Measurements from ENCODE around the gene ZNF606.
"Not testable (repeated sequence)": the region's sequence is repeated elsewhere in the genome, so short reads cannot be mapped to it uniquely, and the experiment has no call there.

ZNF606 gene

DNA sequence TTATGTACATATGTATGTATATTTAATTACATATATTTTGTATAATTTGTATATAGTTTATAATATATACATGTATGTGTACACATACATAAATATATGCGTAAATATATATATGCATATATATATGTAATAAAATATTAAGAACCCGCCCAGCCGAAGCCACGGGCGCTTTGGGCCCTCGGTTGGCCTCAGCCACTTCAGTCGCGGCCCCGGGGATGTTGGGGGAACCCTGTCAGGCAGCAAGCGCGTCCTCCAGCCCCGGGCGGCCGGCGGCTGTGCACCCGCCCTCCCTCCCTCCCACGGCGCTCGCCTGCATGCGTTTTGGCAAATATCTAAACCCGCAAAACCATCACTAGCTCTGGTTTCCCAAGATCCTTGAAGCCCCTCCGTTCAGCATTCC lies 7.9 kb upstream of the ZNF606 start:
- DNase-seq (ENCODE audit: low read depth in 3 of 3): no peak

DNA sequence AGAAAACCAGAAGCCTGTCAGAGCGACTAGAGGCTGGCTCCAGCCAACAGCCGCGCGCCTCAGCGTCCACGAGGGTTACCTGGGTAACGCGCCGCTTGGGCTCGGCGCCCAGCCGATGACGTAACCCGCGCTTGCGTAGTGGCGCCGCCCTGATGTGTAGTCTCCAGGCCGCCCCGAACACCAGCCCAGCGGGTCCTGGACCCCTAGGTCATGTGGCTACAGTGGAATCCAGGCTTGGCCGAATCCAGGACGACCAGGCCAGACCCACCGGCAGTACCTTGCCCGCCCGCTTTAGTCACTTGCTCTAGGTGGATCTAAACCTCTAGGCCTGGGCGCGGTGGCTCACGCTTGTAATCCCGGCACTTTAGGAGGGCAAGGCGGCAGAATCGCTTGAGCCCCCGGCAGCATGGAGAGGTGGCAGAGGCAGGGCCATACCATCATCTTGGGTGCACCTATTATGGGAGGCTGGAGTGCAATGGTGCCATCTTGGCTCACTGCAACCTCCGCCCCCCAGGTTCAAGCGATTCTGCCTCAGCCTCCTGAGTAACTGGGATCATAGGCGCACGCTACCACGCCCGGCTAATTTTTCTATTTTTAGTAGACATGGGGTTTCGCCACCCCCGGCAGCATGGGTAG lies 7.2 kb upstream of the ZNF606 start:
- peak in 2 of 3 experiments; percentile 9 to 13 for DNase-seq (ENCODE audit: low read depth in 3 of 3)

DNA sequence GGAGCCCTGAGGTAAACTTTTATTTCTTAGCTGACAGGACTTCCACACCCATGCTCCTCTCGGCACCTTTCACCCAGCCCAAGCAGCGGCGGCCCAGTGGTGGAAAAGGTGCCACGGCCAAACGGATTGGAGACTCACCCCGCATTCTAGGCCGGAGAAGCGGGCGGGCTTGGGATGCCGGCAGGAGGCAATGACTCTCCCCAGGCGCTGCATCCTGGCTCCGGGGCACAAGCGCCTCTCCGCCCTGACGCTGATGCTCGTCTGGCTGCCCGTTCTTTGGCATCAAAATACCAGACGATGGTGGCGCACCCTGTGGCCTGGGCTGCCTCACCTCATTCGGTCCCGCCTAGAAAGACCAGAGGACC lies 6.7 kb upstream of the ZNF606 start:
- no peak for DNase-seq (ENCODE audit: low read depth in 3 of 3)

DNA sequence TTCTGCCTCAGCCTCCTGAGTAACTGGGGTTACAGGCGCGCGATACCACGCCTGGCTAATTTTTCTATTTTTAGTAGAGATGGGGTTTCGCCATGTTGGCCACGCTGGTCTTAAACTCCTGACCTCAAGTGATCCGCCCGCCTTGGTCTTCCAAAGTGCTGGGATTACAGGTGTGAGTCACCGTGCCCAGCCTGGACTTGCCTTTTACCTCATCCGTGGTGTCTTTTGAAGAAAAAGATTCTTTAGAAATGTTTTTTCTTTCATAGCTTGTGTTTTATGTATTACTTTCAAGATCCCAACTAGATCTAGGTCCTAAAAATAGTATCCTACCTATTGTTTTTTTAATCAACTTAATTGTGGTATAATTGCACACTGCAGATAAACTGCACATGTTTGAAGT lies 6.3 kb upstream of the ZNF606 start:
- DNase-seq (ENCODE audit: low read depth in 3 of 3): not testable (repeated sequence)

DNA sequence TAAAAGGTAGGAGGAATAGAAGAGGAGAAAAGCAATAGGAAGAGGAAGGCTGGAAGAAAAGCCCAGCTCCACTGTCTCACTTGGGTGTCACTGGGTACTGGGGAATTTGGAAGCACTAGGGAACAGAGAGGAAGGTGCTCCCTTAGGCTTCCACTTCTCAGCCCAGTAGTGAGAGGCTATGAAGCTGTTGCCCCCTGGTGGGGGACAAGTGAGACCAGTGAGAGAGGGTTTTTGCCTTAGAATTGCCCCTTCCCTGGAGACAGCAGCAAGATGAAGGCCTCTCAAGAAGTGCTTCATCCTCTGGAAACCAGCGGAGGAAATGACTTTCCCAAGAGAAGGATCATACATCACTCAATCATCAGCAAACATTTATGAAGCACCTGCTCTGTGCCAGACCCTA lies 4.7 kb upstream of the ZNF606 start:
- no peak for DNase-seq (ENCODE audit: low read depth in 3 of 3)

DNA sequence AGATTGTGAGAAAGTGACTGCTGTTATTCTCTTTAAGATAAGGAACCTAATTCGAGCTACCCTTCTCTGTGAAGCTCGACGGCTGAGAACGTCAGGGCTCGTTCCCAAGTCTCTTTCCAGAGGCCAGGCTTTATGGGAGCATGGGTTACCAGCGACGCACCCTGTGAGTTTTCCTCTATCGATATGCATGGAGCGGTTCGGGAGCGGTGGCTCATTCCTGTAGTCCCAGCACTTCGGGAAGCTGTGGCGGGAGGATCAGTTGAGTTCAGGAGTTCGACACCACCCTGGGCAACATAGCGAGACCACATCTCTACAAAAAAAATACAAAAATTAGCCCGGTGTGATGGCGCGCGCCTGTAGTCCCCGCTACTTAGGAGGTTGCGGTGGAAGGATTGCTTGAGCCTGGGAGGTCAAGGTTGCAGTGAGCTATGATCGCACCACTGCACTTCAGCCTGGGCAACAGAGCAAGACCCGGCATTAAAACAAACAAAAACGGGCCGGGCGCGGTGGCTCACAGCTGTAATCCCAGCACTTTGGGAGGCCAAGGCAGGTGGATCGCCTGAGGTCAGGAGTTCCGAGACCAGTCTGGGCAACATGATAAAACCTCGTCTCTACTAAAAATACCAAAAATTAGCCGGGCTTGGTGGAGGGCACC lies 681 bp upstream of the ZNF606 start:
- DNase-seq (ENCODE audit: low read depth in 3 of 3): no peak

DNA sequence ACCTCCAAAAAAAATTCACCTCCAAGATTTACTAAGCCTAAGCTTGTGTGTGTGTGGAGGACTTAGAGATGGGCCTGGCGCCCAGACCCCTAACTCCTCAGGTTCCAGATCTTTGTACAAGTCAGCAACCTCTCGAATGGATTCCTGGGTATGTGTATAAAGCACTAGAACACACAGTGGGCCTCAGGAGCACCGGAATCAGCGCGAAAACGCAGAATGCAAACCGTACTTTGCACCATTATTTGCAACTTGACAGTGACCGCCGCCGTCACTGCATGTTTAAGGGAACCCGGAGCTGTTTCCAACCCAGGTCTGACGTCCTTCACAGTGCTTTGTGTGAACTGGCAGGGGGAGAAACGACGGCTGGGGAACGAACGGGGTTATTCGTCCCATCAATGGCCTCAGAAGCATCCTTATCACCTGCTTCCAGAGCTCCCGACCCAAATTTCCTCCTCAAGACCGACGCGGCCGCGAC lies 688 bp downstream of the ZNF606 start:
- DNase-seq (ENCODE audit: low read depth in 3 of 3): no peak

DNA sequence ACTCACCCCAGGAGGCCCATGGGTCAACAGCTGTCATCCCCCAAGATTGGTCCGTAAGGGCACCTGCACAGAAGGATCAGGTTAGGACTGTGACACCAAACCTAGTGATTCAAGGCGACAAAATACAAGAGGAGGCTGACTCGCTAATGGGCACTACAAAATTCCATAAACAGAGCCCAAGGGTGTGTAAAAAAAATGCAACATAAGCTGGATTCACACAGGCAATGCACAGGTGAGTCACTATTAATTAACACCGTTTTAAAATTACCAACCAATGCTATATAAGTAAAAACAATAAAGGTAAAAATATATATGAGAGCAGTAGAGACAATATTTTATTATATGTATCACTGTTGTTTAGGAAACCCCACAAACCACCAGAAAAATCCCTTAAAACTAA lies 1.9 kb downstream of the ZNF606 start:
- no peak for DNase-seq (ENCODE audit: low read depth in 3 of 3)

DNA sequence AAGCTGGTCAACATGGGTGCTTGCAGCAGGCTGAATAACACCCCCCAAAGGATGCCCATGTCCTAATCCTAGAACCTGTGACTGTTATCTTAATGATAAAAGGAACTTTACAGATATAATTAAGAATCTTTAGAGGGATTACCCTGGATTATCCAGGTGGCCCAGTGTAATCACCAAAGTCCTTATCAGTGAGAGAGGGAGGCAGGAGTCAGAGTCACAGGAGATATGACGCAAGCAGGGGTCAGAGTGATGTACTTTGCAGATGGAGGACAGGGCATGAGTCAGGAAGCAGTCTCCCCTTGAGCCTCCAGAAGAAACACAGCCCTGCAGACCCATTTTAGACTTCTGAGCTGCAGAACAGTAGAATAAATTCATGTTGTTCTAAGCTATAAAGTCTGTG lies 9.8 kb downstream of the ZNF606 start:
- DNase-seq (ENCODE audit: low read depth in 3 of 3): no peak

DNA sequence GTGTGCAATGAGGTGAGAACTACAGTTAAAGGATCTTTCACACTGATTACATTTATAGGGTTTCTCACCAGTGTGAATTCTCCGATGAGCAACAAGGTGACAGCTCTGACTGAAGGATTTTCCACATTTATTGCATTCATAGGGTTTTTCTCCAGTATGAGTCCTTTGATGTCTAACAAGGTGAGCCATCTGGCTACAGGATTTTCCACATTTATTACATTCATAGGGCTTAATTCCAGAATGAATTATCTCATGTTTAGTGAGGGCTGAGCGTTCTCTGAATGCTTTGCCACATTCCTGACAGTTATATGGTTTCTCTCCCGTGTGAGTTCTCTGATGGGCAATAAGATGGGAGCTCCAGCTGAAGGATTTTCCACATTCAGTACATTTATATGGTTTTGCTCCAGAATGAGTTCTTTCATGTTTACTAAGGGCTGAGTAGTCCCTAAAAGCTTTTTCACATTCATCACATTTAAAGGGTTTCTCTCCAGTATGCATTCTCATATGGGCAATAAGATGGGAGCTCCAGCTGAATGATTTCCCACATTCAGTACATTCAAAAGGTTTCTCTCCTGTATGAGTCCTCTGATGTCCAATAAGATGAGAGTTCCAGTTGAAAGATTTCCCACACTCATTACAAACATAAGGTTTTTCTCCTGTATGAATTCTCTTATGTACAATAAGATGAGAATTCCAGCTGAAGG lies 23.9 kb downstream of the ZNF606 start:
- DNase-seq (ENCODE audit: low read depth in 3 of 3): no peak

DNA sequence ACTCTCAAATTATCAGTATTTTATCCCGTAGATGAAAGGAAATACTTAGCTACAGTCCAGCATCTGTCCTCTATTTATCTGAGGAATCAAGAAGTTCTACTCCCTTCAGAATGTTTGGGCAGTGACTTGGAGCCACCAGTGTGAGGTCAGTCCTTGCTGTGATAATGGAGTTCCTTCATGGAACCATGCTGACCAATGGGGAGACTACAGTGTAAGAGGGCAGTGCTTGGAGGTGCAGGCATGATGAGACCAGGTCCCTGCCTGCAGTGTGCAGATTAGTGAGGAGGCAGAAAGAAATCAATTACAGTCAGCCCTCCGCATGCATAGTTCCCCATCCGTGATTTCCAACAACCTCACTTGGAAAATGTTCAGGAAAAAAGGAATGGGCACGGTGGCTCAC lies 28.2 kb downstream of the ZNF606 start, which contains the start of gene C19orf18:
Gene C19orf18, minus strand, starts transcription at position 101 of the 400 bp plus-strand sequence. CDS start 102 bp downstream, outside the sequence.
- no peak for DNase-seq (ENCODE audit: low read depth in 3 of 3)

DNA sequence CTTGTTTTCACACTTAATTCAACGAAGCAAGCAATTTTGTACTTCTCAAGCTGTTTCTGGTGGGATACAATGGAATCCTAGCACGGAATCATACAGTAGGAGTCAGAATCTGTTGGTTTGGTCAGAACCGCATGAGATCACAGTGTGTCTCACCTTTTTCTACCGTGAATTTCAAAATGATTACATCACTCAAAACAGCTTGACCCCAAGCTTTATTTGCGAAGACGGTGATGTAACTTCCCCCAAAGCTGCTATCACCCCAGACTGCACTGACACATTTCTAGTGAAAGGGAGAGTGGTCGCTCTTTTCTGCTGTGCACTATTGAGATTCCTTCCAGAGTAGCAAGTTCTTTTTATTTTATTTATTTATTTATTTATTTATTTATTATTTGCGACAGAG lies 37.9 kb downstream of the ZNF606 start:
- DNase-seq (ENCODE audit: low read depth in 3 of 3): no peak

DNA sequence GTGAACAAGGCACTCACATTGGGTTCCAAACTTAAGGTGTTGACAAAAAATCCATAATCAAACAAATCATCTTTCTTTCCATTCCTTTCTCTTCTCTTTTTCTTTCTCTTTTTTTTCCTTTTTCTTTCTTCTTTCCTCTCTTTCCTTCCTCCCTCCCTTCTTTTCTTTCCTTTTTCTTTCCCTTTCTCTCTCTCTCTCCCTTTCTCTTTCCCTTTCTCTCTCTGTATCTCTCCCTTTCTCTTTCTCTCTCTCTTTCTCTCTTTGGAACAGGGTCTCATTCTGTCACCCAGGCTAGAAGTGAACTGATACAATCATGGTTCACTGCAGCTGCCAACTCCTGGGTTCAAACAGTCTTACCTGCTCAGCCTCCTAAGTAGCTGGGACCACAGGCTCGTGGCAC lies 40.8 kb downstream of the ZNF606 start:
- no peak for DNase-seq (ENCODE audit: low read depth in 3 of 3)

DNA sequence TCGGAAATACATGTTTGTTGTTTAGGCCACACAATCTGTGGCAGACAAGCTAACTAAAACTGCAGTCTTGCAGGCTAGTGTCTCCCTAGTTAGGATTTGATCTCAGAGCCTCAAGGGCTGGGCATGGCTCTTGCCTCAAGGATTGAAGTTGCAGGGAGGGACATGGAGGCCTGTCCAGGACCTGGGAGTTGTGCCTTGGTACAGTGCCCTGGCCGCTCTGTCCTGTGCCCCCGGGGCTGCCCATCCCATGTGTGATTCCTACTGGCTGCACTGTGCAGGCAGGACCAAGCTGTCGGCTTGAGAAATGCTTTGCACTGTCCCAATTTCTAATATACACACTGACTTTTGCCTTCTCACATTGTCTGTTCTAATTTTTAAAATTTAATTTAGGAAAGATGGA lies 47.6 kb downstream of the ZNF606 start:
- no peak for DNase-seq (ENCODE audit: low read depth in 3 of 3)

DNA sequence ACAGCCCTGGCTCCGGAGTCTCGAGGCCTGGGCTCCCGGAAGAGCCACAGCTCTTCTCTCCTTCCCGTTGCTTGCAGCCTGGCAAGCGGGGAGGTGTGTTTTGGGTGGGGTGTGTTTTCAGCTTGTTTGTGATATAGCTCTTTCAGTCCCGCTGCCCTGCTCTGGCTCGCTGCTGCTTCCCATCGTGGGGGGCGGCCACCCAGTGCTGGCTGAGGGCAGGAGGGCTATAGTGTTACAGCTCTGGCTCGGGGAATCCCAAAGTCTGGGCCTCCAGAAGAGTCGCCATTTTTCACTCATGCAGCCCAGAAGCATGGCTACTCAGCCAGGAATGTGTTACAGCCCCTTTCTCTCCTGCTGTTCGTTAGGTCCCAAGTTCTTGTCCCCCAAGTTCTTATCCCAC lies 52.9 kb downstream of the ZNF606 start:
- DNase-seq (ENCODE audit: low read depth in 3 of 3): no peak

DNA sequence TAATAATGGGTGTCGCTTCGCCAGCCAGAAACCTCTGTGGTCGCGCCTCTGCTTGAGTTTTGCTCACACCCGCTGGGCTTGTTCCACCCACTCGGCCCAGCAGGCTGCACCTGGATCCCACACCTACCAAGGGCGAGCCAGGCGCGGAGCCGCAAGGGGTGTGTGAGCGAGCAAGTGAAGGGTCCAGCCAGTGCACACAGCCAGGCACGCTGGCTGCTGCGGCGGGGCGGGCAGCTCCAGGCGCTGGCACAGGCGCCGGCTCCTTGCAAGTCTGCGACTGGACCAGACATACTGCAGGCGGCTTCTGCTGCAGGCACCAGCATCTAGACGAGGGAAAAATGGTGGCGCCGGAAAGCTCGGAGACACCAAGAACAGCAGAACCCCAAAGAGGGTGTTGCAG lies 53.3 kb downstream of the ZNF606 start:
- no peak for DNase-seq (ENCODE audit: low read depth in 3 of 3)

DNA sequence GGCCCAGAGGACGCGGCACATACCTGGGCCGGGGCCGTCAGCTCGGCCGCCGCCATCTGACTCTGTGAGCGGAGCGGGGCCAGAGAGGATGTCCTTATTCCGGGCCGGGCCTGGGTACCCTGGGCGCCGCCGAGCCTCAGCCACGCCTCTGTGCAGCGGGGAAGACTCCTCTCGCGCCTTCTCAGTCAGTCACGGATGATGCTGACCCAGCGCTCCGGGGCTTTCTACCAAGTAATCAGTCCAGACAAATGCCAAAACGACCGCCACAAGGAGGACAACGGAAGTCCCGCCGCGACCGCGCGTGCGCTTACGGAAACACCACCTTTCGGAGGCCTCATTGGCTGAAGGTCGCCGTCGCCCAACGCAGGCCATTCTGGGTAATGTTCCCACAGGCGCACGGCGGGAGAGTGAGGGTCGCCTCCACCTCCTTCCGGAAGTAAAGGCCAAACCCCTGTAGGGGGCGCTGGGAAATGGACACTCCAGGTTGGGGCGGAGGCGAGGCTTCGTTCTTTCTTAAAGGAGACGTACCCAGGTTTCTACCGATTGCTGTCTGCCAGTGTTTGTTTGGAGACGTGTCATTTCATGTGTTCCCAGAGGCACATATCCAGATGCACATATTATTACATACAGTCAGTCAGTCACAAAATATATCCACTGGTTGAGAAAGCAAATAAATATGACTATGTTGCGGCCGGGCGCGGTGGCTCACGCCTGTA lies 55.0 kb downstream of the ZNF606 start, which contains the start of gene ZNF256:
Gene ZNF256, minus strand, starts transcription at position 288 of the 716 bp plus-strand sequence. Its CDS starts 232 bp downstream, at position 56.
- peak; percentile 78 to 83 (median 81) for DNase-seq (ENCODE audit: low read depth in 3 of 3)

DNA sequence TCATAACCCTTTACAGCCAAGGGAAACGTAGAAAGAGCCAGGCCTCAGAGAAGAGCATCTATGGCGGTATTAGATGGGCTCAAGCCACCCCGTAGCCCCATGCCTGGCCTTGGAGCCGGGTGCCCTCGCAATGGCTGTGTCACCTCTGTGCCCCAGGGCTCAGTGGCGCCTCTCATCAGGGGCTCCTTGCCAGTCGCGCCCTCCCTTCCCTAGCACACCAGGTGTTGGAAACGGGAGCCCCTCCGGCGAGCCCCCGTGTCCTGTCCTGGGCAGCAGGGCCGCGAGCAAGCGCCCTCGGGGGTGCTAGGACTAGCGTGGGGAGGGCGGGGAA lies 55.6 kb downstream of the ZNF606 start:
- no peak for DNase-seq (ENCODE audit: low read depth in 3 of 3)

DNA sequence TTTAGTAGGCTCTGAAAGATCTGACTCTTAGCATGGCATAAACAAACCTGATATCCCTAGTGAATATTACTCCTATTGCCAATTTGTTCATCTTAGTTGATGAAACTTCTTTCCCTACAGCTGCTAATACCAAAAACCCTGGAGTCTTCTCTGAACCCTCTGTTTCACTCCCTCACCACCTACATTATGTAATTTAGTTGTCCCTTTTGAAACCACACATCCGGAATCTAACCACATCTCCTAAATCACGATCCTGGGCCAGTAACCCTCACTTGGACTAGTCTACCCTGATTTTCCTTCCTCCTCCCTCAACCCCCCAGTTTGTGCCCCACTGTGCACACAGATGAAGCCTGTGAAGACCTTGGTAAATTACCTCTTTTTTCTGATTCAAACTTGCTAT lies 56.3 kb downstream of the ZNF606 start:
- no peak for DNase-seq (ENCODE audit: low read depth in 3 of 3)

DNA sequence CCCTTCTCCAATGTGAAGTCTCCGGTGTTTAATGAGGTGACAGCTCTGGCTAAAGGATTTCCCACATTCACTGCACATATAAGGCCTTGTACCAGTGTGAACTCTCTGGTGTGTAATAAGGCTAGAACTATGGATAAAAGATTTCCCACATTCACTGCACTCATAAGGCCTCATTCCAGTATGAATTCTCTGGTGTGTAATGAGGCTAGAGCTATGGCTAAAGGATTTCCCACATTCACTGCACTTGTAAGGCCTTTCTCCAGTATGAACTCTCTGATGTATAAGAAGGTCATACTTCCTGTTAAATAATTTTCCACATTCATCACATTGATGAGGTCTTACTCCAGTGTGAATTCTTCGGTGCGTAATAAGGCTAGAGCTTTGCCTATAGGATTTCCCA lies 61.0 kb downstream of the ZNF606 start:
- no peak for DNase-seq (ENCODE audit: low read depth in 3 of 3)

DNA sequence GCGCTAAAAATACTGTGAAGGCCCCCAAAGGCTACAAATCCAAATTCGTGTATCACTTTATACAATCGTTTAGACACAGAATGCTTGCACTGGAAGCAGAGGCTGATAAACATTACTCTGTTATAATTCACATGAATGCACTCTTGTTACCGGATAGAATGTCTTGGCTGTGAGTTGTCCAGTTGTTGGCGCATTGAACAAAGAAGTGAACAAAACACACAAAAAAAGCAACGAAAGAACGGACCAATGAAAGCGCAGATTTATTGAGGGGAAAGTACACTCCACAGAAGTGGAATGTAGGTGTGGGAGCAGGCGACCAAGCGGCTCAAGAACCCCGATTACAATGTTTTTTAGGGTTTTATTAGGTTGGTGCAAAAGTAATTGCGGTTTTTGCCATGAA lies 66.9 kb downstream of the ZNF606 start:
- DNase-seq (ENCODE audit: low read depth in 3 of 3): no peak
